HG03280 (cell line): ENCODE results near the gene SF3B2.

Experiments used
- ATAC-seq: cut with Tn5 transposase; IDR thresholded peaks from one replicate; pipeline ENCODE4 v1.9.1; 2021; ENCODE audit warnings: mild to moderate bottlenecking, moderate library complexity; ENCODE audit not compliant: unreplicated experiment

SF3B2 gene

DNA sequence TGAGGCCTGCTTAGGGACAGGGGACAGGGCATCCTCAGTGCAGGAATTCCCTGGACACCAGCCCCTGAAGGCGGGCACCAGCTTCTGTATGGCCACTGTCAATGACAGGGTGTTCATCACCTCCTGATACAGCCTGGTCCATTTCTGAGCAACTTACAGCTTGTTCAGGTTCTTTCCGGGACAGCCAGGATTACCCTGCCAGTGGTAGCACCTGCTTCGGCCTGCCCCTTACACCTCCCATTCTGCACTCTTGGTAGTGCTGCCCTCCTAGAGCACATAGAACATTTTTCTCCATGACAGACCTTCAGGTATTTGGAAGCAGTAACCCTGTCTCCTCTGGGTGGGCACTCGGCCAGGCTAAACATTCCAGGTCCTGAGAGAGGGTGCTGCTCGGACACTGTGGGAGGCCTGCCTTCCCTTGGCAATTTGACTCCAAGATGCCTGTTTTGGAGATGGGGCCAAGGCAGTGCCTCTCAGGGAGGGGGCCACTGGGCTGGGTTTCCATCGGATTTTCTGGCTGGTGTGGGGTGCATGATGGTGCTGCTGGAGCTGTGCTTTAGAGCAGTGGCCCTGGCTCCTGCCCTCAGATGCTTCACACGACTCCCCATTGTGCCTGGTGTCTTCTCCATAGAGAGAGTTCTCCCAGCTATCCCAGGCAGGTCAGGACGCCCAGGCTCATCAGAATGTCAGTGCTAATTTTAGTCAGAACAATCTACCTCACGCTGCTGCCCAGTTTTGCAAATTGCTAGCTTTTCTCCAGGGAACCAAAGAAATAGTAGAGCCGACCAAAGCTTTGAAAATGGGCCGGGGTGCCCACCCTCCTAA is 4.4 kb upstream of the SF3B2 start:
- ATAC-seq = no peak

DNA sequence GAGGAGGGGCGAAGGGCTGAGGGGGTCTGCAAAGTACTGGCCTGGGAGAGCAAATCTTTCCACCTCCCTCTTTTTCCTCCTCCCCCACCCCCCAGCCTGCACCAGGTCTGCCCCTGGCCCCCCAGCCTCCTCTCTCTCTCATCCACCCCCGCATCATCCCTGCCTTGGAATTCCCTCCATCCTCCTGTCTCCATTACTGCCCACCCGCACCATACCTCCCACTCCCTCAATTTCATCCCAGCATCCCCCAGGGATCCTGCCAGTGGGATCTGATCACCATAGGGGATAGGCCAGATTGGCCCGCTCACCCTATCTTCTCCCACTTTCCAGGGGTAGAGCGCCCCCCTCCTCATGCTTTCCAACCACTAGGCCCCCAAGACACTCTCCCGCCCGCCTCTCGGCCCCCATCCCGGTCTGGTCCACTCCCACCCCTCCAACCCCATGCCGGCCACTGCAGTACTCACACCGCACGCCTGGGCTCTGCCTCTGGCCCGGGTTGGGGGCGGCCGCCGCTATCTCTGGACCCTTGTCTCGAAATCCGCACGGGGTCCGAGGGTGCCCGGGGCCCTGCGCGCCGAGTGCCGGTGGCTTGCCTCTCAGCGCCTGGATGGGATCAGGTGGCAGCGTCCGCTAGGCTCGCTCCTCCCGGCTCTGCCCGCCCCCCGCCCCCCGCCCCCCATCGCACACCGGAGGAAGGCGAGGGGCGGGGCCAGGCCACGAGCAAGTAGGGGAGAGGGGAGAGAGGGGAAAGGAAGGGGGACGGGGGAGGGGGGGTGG is 3.4 kb upstream of the SF3B2 start, which contains the start of gene GAL3ST3:
GAL3ST3 (minus strand) TSS at position 615 of the 777 bp plus-strand sequence. CDS start 3,746 bp downstream, outside the sequence.
- ATAC-seq = no peak

DNA sequence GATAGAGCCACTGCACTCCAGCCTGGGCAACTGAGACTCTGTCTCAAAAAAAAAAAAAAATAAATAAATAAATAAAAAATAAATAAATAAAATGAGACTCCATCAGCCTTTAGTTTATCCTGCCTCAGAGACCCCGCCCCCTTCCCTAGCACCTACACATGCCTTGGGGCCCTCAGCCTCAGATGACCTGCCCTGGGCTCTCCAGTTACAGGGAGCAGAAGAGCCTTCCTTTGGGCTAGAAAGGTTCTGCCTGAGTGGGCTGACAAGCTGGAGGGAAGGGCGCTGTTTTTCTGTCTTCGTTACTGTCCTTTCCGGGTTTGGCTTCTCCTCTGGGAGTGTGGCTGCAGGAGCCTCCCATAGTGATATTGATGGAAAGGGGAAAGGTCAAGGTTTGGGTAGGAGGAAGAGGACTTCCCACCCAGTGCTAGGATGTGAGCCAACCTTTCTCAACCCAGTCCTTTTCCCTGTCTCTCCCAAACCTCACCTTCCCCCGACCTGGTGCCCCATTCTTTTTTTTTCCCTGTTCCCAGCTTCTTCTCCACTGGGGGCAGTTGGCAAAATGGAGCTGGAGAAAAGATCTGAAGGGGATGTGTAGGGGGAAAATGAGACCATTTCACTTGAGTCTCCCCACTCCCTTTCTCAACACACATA is 1.5 kb upstream of the SF3B2 start:
- ATAC-seq = no peak

DNA sequence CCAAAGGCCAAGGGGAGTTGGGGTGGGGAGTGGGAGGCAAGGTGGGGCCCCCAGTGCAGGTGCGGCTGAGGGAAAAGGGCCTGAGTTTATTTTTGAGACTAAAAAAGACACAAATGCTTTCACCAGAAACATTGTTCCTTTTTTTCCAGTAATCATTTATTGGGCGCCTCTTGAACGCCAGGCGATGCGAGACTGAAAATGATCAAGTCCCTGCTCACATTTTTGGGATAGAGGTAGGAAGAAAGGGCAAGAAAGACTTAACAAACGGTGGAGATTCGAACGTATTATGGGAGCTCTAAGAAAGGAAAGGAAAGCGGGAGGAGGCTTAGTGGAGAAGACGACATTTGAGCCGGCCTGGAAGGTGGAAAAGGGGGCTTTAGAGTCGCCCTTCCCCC is 796 bp upstream of the SF3B2 start:
- ATAC-seq = no peak

DNA sequence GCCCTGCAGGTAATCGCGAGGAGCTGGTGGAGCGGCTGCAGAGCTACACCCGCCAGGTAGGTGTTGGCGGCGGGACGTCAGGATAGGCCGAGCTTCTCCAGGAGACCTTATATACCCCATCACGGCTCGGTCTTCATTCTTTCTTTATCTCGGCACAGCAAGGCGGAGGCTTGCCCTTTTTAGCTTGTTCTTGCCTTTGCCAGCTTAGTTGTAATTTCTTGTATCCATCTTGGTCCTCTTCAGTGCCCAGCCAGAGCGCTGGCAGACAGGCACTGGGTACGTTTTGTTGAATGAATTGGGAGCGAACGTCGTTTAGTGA is 459 bp downstream of the SF3B2 start:
- no peak for ATAC-seq

DNA sequence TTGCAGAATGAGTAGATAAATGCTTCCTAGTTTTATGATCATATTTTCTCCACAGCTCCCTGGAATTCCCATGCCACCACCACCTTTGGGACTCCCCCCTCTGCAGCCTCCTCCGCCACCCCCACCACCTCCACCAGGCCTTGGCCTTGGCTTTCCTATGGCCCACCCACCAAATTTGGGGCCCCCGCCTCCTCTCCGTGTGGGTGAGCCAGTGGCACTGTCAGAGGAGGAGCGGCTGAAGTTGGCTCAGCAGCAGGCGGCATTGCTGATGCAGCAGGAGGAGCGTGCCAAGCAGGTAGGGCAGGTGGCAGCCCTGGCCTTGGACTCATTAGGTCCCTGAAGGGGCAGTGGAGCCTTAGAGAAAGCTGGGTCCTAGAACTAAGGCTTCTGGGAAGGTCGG is 2.9 kb downstream of the SF3B2 start:
- no peak for ATAC-seq

DNA sequence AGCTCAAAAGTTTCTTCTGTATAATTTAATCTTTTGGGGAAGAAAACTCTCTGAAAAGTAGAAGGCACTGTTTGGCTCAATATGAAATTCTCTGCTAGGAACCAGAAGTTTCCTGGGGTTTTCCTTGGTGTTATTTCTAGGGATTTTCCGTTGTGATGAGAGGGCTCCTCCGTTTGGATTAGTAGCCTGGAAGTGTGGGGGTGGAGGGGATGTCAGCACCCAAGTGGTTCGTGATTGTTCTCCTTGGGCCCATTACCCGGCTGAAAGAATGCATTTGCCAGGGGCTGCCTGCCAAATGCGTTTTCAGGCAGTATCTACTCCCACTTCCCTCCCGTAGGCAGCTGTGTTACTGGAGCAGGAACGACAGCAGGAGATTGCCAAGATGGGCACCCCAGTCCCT is 4.3 kb downstream of the SF3B2 start:
- ATAC-seq = no peak

DNA sequence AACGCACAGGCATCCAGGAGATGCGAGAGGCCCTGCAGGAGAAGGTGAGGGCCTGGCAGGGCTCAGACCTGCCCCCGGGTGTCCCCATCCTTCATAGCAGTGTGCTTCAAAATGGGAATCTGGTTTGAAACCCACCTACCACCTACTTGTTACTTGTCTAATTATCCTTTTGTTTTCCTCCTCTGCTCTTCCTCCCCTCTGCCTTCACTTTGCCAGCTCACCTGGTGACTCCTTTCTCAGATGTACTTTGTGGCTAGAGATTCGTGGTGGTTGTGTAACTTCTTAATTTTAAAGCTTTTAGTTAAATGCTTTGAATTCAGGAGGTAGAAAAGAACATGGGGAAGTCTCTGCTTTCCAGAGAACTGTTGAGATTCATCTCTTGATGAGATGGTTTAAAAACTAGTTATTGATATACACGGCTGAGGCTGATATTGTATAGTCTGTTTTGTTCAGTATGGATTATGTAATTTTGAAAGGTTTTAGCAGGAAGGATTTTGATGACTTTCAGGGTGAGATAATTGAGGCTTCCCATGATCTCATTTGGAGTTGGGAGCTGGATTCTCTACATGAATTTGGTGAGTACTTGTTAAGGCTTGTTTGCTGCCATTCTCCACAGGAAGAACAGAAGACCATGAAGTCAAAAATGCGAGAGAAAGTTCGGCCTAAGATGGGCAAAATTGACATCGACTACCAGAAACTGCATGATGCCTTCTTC is 8.0 kb downstream of the SF3B2 start:
- ATAC-seq = no peak

DNA sequence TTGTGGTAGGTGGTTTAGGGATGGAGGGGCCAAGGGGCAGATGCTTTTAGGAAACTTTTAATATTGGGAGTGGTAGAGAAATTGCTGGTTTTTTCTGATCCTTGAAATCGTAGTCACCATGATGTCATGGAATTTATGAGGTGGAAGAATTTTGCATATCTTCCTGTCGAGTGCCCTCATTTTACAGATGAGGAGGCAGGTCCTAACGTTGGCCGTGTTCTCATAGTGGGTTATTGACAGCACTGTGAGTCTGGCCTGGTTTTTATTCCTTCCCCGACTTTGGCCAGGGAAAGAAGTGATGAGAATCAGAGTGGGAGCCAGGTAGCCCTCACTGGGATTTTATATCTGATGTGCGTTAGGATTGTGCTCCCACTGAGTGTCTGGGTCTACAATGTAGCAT is 9.1 kb downstream of the SF3B2 start:
- no peak for ATAC-seq

DNA sequence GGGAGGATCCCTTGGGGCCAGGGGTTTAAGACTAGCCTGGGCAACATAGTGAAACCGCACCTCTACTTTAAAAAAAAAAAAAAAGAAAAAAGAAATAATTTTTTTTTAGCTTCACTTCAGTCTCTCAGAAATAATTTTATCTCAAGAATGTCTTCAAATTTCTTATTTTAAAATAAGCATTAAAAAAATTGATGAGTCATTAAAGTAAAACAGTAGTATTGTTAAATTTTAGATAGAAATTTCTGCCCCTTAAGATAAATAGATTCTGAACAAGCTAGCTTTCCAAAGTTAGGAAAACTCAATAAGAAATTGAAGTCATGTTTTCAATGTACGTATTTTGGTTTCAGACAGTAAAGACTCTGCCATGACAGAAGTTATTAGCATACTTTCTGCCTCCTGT is 10.2 kb downstream of the SF3B2 start:
- no peak for ATAC-seq

DNA sequence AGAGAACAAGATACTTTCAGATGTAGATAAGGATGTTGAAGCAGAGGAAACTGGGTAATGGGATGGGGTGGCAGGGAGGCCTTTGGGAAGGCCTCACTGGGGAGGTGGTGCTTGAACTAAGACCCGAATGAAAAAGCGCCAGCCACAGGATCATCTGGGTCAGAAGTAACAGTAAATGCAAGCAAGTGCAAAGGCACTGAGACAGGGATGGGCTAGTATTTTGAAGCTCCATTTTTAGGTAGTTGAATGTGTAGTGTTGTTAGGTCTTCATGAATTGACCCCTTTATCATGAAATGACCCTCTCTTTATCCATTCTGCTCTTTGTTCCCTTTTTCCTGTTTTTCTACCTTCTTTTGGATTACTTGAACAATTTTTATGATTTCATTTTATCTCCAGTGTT is 11.7 kb downstream of the SF3B2 start:
- ATAC-seq = no peak

DNA sequence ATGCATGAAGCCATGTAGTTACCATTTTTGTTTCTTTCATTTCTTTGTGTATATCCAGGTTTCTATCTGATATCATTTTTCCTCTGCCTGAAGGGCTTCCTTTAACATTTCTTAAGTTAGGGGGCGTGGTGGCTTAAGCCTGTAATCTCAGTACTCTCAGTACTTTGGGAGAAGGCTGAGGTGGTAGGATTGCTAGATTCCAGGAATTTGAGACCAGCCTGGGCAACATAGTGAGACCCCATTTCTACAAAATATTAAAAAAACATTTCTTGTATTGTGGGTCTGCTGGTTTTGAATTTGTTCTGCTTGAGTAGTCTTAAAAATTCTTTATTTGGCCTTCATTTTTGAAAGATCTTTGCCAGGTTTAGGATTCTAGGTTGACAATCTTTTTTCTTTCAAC is 12.4 kb downstream of the SF3B2 start:
- no peak for ATAC-seq

DNA sequence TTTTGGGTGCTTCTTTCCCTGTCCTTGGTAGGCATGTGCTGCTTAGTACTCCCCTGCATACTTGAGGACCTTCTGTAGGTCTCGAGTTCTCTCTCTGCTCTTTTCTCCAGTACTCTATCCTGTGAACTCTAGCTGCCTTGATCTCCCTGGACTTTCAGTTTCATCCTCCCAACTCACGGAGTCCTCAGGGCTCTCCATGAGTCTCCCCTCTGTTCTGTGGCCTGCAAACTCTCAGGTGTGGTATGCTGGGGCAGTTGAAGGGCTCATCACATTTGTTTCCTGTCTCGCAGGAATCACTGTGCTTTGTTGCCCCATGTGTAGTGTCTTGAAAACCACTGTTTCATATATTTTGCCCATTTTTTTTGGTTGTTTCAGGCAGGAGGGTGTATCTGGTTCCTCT is 14.6 kb downstream of the SF3B2 start:
- ATAC-seq = no peak

DNA sequence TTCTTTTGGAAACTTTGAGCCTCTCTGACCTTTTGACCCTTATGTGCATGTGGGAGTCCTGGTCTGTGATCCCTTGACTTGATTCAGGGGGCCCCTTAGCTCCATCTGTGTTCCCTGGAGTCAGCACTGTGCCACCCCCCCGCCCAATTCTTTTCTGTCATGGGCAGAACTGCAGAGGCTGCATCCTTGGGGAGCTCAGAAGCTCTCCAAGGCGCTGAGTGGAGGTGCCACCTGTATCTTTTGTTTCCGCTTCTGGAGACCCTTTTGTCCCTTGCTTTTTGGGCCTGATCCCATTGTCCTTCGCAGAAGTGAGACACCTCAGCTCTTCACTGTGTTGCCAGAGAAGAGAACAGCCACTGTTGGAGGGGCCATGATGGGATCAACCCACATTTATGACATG is 15.5 kb downstream of the SF3B2 start:
- ATAC-seq = no peak

DNA sequence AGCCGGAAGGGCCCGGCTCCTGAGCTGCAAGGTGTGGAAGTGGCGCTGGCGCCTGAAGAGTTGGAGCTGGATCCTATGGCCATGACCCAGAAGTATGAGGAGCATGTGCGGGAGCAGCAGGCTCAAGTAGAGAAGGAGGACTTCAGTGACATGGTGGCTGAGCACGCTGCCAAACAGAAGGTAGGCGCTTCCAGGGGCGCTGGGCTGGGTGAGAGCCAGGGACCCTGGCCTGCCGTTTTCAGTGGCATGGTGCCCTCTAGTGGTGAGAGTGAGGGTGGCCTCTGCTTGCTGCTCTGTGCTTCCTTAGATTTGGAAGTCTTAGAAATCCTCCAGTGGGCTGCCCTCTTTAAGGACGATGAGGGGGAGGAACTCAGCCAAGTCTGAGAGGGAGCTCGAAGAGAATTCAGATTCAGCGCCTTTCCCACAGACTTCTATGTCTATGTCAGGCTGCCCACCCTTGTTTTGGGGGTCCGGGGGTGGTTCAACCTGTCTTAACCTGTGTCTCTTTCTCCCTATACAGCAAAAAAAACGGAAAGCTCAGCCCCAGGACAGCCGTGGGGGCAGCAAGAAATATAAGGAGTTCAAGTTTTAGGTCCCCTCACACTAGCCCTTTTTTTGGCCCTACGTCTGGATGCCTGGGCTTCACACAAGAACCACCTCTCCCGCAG is 16.1 kb downstream of the SF3B2 start:
- no peak for ATAC-seq

DNA sequence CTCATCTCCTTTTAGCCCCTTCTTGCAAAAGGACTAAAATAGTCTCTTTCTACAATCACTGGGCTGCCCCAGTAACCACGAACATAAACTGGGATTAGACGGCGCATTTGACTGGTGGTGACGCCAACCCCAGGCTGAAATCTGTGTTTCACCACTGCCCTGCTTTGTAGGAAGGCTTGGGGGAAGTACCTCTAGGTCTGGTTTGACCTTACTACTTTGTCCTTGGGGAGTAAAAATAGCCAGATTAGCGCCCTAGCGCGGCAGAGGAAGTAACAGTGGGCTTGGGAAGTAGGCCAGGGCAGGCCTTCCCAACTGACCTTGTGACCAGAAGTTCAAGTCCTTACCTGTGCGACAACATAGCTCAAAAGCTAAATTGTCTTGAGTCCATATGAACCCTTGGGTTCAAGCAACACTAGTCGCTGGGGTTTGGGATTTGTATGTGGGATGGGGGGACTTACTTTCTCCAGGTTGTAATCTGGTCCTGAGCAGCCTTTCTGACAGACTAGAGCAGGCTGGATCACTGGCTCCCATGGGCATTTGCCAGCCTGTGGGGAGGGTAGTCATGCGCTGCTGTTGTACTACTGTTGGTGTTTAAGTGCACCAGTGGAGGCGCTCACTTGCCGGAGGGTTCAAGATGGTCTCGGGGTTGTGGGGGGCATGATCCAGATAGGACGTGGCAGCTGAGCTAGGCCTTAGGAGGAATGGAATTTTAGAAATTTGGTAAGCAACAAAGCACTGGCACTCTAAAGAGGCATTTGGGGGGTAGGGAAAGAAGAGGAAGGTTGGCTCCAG is 17.0 kb downstream of the SF3B2 start:
- peak; percentile 6 for ATAC-seq

DNA sequence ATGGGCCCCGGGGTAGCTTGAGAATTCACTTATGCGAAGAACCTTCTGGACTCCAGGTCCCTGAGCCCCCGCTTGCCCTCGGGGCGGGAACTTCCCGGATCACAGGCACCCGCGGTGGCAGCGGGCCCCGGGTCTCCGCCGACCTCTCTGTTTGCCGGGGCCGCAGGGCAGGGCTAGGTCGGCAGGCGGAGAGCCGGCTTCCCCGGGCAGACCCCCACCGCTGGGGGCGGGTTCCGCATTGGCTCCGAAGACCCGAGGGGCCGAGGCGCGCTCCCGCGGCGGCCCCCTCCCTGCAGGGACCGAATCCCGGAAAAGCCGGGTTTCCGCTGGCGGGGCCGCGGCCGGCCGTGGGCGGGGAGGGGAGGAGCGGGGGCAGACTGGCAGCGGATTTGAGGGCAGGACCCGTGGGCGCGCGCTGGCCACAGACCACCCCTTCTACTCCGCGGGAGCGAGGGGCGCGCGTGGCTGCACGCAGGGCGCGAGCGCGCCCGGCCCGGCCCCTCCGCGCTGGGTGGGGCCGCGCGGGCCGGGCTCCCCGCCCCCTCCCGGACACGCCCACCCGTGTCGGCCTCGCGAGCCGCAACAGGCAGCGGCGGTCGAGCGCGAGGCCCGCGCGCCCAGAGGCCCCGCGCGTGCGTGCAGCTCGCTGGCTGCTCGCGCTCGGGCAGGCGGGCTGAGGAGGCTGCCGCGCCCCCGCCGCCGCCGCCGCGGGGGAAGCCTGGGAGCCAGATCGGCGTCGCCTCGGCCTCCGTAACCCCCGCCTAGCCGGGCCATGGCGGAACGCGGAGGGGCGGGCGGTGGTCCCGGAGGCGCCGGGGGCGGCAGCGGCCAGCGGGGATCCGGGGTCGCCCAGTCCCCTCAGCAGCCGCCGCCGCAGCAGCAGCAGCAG is 17.8 kb downstream of the SF3B2 start, which contains the start of gene PACS1:
PACS1 (plus strand) TSS at position 558 of the 889 bp plus-strand sequence; CDS start at position 773, 215 bp downstream.
- ATAC-seq = peak; percentile 54

DNA sequence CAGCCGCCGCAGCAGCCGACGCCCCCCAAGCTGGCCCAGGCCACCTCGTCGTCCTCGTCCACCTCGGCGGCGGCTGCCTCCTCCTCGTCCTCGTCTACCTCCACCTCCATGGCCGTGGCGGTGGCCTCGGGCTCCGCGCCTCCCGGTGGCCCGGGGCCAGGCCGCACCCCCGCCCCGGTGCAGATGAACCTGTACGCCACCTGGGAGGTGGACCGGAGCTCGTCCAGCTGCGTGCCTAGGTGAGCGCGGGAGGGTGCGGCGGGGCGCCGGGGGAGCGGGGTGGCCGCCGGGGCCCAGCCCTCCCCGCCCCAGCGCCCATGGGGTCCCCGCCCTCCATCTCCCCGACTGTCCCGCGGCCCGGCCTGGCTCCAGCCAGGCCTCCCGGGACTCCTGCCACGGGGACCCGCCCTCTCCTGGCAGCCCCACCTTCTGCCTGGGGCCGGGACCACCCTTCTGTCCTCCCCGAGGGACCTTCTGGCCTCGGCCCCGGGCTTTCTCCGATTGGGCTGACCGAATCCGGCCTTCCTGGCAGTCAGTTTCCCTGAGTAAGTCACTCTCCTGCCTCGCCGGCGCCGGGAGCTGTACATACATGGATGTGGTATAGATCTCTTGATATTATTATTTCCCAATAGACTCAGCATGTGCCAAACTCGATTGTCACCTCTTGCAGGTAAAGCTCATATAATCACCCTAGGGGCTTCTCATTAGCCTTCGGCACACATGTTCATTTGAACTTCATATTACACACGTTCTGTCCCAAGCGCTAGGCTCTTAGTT is 18.6 kb downstream of the SF3B2 start:
- peak; percentile 18 for ATAC-seq
